ENCODE results near the gene SPOCD1.

Gene SPOCD1

DNA sequence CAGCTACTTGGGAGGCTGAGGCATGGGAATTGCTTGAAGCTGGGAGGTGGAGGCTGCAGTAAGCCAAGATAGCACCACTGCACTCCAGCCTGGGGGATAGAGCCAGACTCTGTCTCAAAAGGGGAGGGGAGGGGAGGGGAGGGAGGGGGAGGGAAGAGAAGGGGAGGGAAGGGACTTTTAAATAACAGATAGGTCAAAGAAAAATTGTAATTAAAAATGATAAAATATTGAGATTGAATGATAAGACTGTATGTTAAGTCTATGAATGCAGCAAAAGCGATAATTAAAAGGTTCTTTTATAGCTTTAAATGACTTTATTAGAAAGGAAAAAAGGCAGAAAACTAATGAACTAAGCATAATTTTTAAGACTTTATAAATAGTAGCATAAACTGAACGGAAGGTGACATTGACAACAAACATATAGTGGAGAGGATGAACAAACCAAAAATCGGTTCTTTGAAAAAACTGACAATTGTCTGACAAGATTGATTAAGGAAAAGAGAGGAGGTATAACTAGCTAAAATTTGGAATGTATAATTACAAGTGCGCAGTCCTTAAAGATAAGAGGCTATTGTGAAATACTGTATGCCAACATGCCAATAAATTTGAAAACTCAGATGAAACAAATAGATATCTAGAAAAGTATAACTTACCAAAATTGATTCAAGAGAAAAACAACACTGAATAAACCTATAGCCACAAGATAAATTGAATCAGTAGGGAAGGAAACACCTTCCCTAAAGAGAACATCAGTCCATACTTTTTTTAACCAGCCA is 8.4 kb downstream of the SPOCD1 start:
- no peak overlapping the region for H3K27ac ChIP-seq
- TF ChIP-seq ZFX (IDR thresholded peaks at IDR 0.05; ENCODE audit: borderline replicate concordance): no peak
- no peak for TF ChIP-seq CTCF (IDR thresholded peaks at IDR 0.05)

DNA sequence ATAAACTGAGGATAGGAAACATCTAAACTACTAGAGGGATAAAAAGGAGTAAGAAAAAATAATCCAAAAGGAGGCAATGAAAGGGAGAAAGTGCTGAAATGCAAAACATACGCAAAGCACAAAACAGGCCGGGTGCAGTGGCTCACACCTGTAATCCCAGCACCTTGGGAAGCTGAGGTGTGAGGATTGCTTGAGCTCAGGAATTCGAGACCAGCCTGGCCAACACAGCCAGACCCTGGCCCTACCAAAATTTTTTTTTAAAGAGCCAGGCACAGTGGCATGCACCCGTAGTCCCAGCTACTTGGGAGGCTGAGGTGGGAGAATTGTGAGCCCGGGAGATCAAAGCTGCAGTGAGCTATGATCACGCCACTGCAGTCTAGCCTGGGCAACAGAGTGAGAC is 10.5 kb downstream of the SPOCD1 start:
- H3K27ac ChIP-seq: no peak overlapping the region
- TF ChIP-seq ZFX (IDR thresholded peaks at IDR 0.05; ENCODE audit: borderline replicate concordance): no peak
- TF ChIP-seq CTCF (IDR thresholded peaks at IDR 0.05): no peak

DNA sequence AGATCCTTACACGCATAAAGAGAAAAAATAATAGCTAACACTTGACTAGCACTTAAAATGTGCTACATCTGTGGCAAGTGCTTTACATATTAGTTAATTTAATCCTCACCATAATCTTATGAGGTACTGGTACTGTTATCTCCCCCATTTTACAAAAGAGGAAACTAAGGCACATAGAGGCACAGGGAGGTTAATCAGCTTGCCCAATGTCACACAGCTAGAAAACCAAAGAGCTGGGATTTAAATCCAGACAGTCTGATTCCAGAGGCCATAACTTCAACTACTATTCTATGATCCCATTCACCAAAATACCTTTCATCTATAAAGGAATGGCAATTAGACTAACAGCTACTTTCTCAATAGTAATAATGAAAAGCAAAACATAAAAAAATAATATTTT is 11.7 kb downstream of the SPOCD1 start:
- TF ChIP-seq CTCF (IDR thresholded peaks at IDR 0.05) (no peak), ZFX (IDR thresholded peaks at IDR 0.05; ENCODE audit: borderline replicate concordance) (no peak)
- no peak overlapping the region for H3K27ac ChIP-seq

GRCh38 chr1:31803610-31804009 is 12.2 kb downstream of the SPOCD1 start:
- no peak overlapping the region for H3K27ac ChIP-seq
- TF ChIP-seq CTCF (IDR thresholded peaks at IDR 0.05) (no peak), ZFX (IDR thresholded peaks at IDR 0.05; ENCODE audit: borderline replicate concordance) (no peak)

GRCh38 chr1:31802190-31803150 is 13.4 kb downstream of the SPOCD1 start:
- no peak overlapping the region for H3K27ac ChIP-seq
- TF ChIP-seq ZFX (IDR thresholded peaks at IDR 0.05; ENCODE audit: borderline replicate concordance) (no peak), CTCF (IDR thresholded peaks at IDR 0.05) (no peak)

DNA sequence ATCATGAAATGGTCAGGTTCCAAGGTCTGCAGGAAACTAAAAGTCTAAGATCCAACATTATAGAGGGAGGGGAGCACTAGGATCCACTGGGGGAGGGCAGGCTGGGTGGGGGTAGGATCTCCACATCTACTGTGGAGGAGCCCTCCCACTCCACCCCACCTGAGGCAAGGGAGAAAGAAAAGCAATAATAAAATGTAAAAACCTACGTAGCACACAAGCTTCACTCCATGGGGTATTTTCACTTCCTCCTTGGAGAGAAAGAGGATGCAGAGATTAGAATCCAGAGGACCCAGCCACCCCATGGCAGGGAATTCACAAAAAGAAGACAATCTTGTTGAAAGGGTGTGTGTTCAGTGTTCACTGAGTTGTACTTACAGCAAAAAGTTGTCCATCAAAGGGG is 14.4 kb downstream of the SPOCD1 start:
- TF ChIP-seq ZFX (IDR thresholded peaks at IDR 0.05; ENCODE audit: borderline replicate concordance): no peak
- no peak for TF ChIP-seq CTCF (IDR thresholded peaks at IDR 0.05)
- no peak overlapping the region for H3K27ac ChIP-seq

- TF ChIP-seq ZFX (IDR thresholded peaks at IDR 0.05; ENCODE audit: borderline replicate concordance) (no peak), CTCF (IDR thresholded peaks at IDR 0.05) (no peak)
- H3K27ac ChIP-seq: no peak overlapping the region
Measured at GRCh38 chr1:31800674-31800967, 15.2 kb downstream of the SPOCD1 start.
